ENCODE measurements around the gene SP9.

Gene SP9

GRCh38 chr2:174333017-174333371 lies 1.8 kb upstream of the SP9 start:
- in situ Hi-C loops (cut with MboI; ENCODE audit: low sequenced_read_pairs): loop anchor here (25.0 kb wide), 1 partner anchor 171 kb away; no protein-coding TSS in a partner anchor

- in situ Hi-C loops (cut with MboI; ENCODE audit: low sequenced_read_pairs): loop anchor here (25.0 kb wide), 1 partner anchor 171 kb away; no protein-coding TSS in a partner anchor
Observed at GRCh38 chr2:174333372-174334277, 1.1 kb upstream of the SP9 start.

- in situ Hi-C loops (cut with MboI; ENCODE audit: low sequenced_read_pairs): loop anchor here (25.0 kb wide), 1 partner anchor 172 kb away; no protein-coding TSS in a partner anchor
Observed at GRCh38 chr2:174334278-174334715, 457 bp upstream of the SP9 start.

GRCh38 chr2:174335254-174335987 lies 667 bp downstream of the SP9 start:
- in situ Hi-C loops (cut with MboI; ENCODE audit: low sequenced_read_pairs): loop anchor here (25.0 kb wide), 1 partner anchor 173 kb away; no protein-coding TSS in a partner anchor

DNA sequence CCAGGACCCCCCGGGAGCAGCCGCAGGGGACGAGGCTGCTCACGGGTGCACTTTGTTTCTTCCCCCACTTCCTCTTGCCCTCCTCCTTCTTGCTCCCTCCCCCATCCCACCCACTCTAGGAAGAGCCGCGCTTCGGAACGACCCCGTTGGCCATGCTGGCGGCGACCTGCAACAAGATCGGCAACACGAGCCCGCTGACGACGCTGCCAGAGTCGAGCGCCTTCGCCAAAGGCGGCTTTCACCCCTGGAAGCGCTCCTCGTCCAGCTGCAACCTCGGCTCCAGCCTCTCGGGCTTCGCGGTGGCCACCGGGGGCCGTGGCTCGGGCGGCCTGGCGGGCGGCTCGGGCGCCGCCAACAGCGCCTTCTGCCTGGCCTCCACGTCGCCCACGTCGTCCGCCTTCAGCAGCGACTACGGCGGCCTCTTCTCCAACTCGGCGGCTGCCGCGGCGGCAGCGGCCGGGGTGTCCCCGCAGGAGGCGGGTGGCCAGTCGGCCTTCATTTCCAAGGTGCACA lies 1.3 kb downstream of the SP9 start:
- in situ Hi-C loops (cut with MboI; ENCODE audit: low sequenced_read_pairs): loop anchor here (25.0 kb wide), 1 partner anchor 174 kb away; no protein-coding TSS in a partner anchor

GRCh38 chr2:174336501-174337336 lies 2.0 kb downstream of the SP9 start:
- in situ Hi-C loops (cut with MboI; ENCODE audit: low sequenced_read_pairs): loop anchor here (25.0 kb wide), 1 partner anchor 174 kb away; no protein-coding TSS in a partner anchor

GRCh38 chr2:174337337-174338146 lies 2.8 kb downstream of the SP9 start:
- in situ Hi-C loops (cut with MboI; ENCODE audit: low sequenced_read_pairs): loop anchor here (25.0 kb wide), 1 partner anchor 175 kb away; no protein-coding TSS in a partner anchor

GRCh38 chr2:174338147-174338605 lies 3.4 kb downstream of the SP9 start:
- in situ Hi-C loops (cut with MboI; ENCODE audit: low sequenced_read_pairs): loop anchor here (25.0 kb wide), 1 partner anchor 176 kb away; no protein-coding TSS in a partner anchor

GRCh38 chr2:174338671-174339560 lies 4.2 kb downstream of the SP9 start:
- in situ Hi-C loops (cut with MboI; ENCODE audit: low sequenced_read_pairs): loop anchor here (25.0 kb wide), 1 partner anchor 177 kb away; no protein-coding TSS in a partner anchor

DNA sequence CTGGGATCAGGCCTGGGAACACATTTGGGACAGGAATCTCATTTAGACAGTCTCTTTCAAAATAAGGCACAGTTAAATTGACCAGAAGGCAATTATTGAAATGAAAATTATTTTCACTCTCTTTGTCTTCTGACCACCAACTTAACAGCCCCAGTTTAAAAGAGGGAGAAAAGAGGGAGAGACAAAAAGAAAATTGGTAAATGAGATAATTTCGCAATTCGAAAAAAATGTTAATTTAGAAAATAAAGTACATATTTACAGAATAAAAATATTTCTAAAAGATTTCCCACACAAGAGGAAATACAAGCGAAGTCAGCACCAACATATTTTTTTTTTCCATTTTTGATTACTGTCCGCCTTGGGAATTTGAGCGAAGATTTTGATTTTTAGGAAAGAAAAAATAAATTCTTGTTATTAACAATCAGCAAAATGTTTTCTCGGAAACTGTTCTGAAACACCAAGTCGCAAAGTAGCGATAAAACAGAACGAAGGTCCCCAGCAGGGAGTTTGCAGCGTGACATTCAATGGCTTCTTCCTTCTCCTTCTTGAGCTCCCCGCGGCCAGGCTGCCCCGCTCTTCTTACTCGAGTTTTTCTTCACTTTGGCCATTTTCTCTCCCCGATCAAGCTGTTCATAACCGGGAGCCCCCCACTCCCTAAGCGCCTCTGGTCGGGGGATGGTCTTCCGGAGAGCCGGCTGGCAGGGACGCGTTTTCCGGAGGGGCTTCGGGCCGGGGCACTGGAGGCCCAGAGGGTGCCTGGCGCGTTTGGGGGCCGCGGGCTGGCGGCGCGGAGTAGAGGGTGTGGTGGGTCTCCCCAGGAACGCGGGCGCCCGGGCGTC lies 5.0 kb downstream of the SP9 start:
- in situ Hi-C loops (cut with MboI; ENCODE audit: low sequenced_read_pairs): loop anchor here (25.0 kb wide), 1 partner anchor 177 kb away; no protein-coding TSS in a partner anchor

DNA sequence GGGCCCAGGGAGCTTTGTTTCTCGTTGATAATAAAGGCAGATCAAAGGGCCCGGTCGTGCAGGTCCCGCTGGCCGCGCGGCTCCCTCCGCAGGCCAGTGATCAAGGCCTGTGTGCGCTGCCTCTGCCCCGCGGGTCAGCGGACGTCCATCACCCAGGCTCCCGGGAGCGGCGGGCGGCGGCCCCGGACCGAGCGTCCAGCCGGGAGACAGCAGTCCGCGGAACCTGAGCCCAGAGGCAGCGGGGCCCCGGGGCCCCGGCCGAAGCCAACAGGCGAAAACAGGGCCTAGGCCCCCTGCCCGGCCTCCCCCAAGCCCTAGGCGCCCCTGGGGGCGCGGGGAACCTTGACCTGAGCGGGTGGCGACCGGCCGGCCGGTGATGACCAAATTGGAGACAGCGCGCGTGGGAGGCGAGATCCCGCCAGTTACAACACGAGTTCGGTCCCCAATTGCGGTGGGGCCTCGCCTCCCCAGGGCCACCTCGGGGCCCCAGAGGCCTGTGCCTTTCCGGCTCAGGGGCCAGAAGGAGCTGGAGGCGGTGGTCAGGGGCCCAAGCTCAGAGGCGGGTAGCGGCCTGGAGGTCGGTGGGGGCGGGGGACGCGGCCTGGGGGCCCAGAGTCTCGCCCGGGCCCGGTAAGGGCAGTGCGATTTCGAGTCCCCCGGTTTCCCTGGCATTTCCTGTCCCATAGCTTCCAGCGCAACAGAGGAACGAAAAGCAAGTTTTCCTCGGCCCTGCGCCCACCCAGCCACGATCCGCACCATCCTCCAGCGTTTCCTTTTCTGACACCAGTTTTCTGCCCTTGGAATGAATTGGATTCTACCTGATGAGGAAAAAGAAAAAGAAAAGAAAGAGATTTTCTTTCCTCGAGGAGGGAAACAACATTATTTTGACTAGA lies 5.9 kb downstream of the SP9 start:
- in situ Hi-C loops (cut with MboI; ENCODE audit: low sequenced_read_pairs): loop anchor here (25.0 kb wide), 1 partner anchor 178 kb away; no protein-coding TSS in a partner anchor

GRCh38 chr2:174341293-174341994 lies 6.7 kb downstream of the SP9 start:
- in situ Hi-C loops (cut with MboI; ENCODE audit: low sequenced_read_pairs): loop anchor here (25.0 kb wide), 1 partner anchor 179 kb away; no protein-coding TSS in a partner anchor

GRCh38 chr2:174341995-174342685 lies 7.4 kb downstream of the SP9 start:
- in situ Hi-C loops (cut with MboI; ENCODE audit: low sequenced_read_pairs): loop anchor here (25.0 kb wide), 1 partner anchor 180 kb away; no protein-coding TSS in a partner anchor

GRCh38 chr2:174342686-174343342 lies 8.1 kb downstream of the SP9 start:
- in situ Hi-C loops (cut with MboI; ENCODE audit: low sequenced_read_pairs): loop anchor here (25.0 kb wide), 1 partner anchor 181 kb away; no protein-coding TSS in a partner anchor
